H1 (cell line): ENCODE measurements around the gene PREX1. TPM values are rescaled to one million over a fixed set of nuclear protein-coding genes. Genes with fewer than 3 reads are reported as not detected.

Source experiments
- YY1 ChIP-seq: IDR thresholded peaks from 2 replicates; pipeline ENCODE4 v1.6.1; 2011; ENCODE audit warnings: low read depth, mild to moderate bottlenecking, low read length
- polyA plus RNA-seq, 7 experiments: library from polyadenylated mRNA; depleted of rRNA in 3 of 7; stranded (reverse) in 5 of 7; unstranded in 2 of 7; fragments of >200 nt in 5 of 7; fragments of 200-250 nt in 2 of 7; gene quantifications; 1 replicate in 5 of 7; 2 replicates in 1 of 7; 4 replicates in 1 of 7; pipeline versions ENCODE4 v1.2.1 to v1.2.3, GENCODE V29; 2011 to 2013; ENCODE audit warnings: missing spikeins in 2 of 7, mixed read lengths in 2 of 7
- total RNA-seq: library from RNA; stranded (reverse); fragmentation: NEBNext Ultra II Directional; extraction: Animal tissue kit (Norgen Biotek cat#: 25700); gene quantifications from 2 replicates; pipeline ENCODE4 v1.2.1, GENCODE V29; 2021
- TF ChIP-seq, protein P1 (sequence below): IDR thresholded peaks from 2 replicates; pipeline ENCODE4 v1.6.1; 2012; ENCODE audit warnings: low read length, inconsistent platforms

PREX1 gene
- total and polyA plus RNA-seq, 2 of the 8 experiments (the other 6 are each of a cell fraction or from before 2014, with no cell fraction given) = 10.7 to 12.8 TPM

DNA sequence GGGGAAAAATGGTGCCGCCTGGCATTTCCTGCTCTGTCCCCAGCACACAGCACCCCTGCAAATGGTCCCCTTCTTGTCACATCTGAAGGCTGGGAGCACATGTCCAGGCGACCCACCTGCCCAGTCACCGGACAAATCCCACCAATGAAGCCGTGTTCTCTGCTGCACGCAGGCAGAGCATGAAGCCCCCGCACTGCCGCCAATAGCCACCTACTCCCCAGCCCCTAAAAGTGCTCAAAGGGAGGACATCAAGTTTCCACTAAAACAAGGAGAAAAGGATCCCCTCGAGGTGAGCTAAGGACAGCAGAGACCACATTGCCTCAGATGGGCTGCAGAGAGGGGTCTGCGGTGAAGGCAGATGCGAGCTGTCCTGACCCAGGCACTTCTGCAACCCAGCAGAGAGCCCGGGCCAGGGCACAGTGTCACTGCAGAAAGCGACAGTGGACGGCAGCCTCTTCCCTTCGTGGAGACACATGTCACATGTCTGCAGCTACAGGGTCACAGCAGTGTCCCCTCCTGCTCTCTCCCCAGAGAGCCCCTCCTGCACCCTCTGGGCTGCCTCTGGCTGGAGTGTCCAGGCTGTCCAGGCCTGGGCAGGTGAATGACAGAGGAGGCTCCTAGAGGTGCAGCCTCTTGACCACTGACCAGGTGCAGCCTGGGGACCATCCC, 221.5 kb downstream of the PREX1 start (continued):
- TF ChIP-seq, protein P1, sequence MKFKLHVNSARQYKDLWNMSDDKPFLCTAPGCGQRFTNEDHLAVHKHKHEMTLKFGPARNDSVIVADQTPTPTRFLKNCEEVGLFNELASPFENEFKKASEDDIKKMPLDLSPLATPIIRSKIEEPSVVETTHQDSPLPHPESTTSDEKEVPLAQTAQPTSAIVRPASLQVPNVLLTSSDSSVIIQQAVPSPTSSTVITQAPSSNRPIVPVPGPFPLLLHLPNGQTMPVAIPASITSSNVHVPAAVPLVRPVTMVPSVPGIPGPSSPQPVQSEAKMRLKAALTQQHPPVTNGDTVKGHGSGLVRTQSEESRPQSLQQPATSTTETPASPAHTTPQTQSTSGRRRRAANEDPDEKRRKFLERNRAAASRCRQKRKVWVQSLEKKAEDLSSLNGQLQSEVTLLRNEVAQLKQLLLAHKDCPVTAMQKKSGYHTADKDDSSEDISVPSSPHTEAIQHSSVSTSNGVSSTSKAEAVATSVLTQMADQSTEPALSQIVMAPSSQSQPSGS = no peak
- TF ChIP-seq YY1 = no peak
- TF ChIP-seq, all 59 proteins: peak for 0
